GM12891 (cell line): Measurements from ENCODE around the gene CD4.

Experiments used
- POLR2A ChIP-seq: IDR thresholded peaks from 2 replicates; pipeline ENCODE4 v1.6.1; 2011; ENCODE audit warnings: low read depth, low read length, control low read depth
- POLR2AphosphoS5 ChIP-seq: IDR thresholded peaks from 2 replicates; pipeline ENCODE4 v1.6.1; 2011; ENCODE audit warnings: low read depth, low read length, control low read depth
- TAF1 ChIP-seq: IDR thresholded peaks from 2 replicates; pipeline ENCODE4 v1.6.1; 2011; ENCODE audit warnings: low read depth, low read length, control low read depth

DNA sequence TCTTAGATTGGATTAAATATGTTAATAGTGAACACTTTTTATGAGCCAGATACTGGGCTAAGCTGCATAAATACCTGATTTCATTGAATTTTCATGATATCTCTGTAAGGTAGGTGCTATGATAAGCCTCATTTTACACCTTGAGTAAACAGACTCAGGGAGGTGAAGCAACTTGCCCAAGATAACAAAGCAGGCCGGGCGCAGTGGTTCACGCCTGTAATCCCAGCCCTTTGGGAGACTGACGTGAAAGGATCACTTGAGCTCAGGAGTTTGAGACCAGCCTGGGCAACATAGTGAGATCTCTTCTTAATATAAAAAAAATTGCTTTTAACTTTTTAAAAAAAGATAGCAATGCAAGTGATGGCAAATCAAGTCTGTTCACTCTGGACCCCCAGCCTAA, 52.7 kb downstream of the CD4 start:
- TF ChIP-seq POLR2A (no peak), POLR2AphosphoS5 (no peak), TAF1 (no peak)
